PC-3 (cell line): ENCODE measurements around the gene CYCS.

Experiments
- EZH2 ChIP-seq: fragments of 300-600 bp; sonication (generic); IDR thresholded peaks from one replicate; pipeline ENCODE4 v1.6.1; 2017; ENCODE audit warnings: antibody characterized with exemption, mild to moderate bottlenecking, low read length; ENCODE audit not compliant: unreplicated experiment
- EZH2phosphoT487 ChIP-seq: fragments of 300-600 bp; sonication (generic); IDR thresholded peaks from 2 replicates; pipeline ENCODE4 v1.6.1; 2018; ENCODE audit warnings: mild to moderate bottlenecking, antibody characterized with exemption, low read length, borderline replicate concordance
- TF ChIP-seq, protein P1 (sequence below): fragments of 300-600 bp; sonication (generic); conservative IDR thresholded peaks from 2 replicates; pipeline ENCODE4 v1.5.1; 2017; ENCODE audit warnings: antibody characterized with exemption, low read depth, mild to moderate bottlenecking, low read length

DNA sequence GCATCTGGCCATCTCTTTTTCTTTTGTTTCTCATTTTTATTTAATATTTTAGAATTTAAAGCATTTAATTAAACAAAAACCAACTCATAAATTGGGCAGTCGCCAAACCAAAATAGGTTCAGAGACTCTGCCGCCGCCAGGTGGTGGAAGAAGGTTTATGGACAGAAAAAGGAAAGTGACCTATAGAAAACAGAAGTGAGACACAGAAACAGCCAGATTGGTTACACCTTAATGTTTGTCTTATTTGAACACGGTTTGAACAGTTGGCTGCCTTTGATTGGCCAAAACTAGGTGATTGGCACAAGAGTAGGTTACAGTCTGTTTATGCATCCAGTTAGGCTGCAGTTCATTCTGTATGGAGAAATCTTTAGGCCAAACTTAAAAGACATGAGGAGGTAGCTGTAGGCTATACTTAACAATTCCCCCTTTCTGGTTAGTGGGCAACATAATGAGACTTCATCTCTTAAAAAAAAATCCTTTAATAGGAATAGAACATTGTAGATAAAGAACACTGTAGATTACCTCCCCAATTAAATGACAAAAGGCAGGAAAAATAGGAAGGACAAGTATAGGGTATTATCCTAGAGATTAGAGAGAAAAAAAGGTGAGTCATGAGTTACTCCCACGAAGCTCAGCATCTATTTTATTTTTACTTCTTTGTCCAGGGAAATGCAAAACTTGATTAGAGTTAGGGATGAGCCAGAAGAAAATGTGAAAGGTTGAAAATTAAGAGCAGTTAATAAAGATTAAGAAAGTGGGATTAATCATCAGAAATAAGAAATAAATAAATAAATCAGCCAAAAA lies 23.9 kb upstream of the CYCS start:
- TF ChIP-seq, protein P1, sequence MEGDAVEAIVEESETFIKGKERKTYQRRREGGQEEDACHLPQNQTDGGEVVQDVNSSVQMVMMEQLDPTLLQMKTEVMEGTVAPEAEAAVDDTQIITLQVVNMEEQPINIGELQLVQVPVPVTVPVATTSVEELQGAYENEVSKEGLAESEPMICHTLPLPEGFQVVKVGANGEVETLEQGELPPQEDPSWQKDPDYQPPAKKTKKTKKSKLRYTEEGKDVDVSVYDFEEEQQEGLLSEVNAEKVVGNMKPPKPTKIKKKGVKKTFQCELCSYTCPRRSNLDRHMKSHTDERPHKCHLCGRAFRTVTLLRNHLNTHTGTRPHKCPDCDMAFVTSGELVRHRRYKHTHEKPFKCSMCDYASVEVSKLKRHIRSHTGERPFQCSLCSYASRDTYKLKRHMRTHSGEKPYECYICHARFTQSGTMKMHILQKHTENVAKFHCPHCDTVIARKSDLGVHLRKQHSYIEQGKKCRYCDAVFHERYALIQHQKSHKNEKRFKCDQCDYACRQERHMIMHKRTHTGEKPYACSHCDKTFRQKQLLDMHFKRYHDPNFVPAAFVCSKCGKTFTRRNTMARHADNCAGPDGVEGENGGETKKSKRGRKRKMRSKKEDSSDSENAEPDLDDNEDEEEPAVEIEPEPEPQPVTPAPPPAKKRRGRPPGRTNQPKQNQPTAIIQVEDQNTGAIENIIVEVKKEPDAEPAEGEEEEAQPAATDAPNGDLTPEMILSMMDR, result no peak
- TF ChIP-seq EZH2 (no peak), EZH2phosphoT487 (no peak)
